Left cardiac atrium (tissue), 4 donors: ENCODE data around the gene ZNF608. TPM values are rescaled to one million over a fixed set of nuclear protein-coding genes. Genes with fewer than 3 reads are reported as not detected.

Experiments used
- ATAC-seq, 2 donors: fragments of 200-7000 bp; cut with Tn5 transposase; one replicate each; pipeline ENCODE4 v1.9.1; 2020; ENCODE audit warnings: mild to moderate bottlenecking in 2 of 2, moderate library complexity in 2 of 2
- DNase-seq: peaks from one replicate; pipeline ENCODE4 v3.0.0-alpha.2; 2020
- intact Hi-C, 2 donors: fragments of 100-400 bp; cut with DNase I; formaldehyde crosslinking; loops; one replicate each; pipeline versions ENCODE4 v1.14.1 to v1.15.1; 2022 to 2023
- total RNA-seq, 2 donors: library from RNA; stranded (reverse); fragmentation: NEBNext Ultra II Directional; extraction: Animal tissue kit (Norgen Biotek cat#: 25700); gene quantifications; one replicate each; pipeline ENCODE4 v1.2.1, GENCODE V29; 2021
- donor health status: DM: no; HTN: yes; CAD: no.
- donor health status: DM: no; HTN: yes; CAD: no; lungs with severe emphysema.
- donor health status: DM: yes; HTN: yes; CAD: no.
- donor health status: Dilated cardiomyopathy.

Gene ZNF608
- total RNA-seq, 2 donors from 2014 or later, result 21.8 to 28.0 TPM

GRCh38 chr5:124703995-124704394, 42.4 kb downstream of the ZNF608 start:
- intact Hi-C loops, result no loop called here
- ATAC-seq, result no peak

DNA sequence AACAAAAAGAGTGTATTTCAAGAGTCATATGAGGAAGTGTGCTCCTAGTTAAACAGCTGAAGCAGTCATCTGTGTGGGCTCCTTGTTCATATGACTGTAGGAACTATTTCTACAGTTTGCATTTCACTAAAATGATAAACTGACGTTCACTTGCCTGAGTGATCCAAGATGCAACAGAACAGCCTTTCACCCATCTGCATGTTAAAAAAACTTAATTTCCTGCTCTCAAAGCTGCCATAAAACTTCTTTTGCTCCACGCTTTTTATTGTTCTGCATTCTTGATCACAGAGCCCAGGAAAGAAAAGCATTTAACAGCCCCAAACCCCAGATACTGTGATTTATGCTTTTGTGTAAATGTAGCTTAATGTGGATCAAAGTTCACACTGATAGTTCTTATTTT, 43.9 kb downstream of the ZNF608 start:
- ATAC-seq, result no peak
- intact Hi-C loops, result no loop called here
- DNase-seq, result no peak

More at GRCh38 chr5:124703995-124704394, 42.4 kb downstream of the ZNF608 start:
- DNase-seq, result no peak

DNA sequence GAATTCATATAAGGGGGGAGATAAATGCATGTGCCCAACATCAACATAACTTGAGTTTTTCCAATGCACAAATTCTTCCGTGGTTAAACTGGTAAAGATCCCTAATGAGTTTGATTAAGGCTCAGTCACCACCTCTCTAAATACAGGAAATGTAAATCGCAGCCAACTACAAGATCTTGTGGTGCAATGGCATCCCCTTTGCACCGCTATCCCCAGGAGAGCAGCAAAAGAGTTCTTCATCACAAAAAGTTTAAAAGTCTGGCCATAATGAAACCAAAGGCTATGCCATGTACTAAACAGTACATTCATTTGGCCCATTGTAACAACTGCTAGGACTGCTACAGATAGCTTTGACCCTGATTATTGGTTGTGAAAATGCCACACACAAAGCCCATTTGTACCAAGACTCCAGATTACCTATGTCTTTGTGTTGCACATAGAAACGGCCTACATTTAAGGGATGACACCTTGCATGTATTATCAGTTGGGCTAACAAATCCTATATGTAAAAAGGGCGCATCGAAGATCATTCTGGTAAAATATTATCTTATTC, 44.5 kb downstream of the ZNF608 start:
- ATAC-seq, result no peak
- intact Hi-C loops, result no loop called here
- no peak for DNase-seq

DNA sequence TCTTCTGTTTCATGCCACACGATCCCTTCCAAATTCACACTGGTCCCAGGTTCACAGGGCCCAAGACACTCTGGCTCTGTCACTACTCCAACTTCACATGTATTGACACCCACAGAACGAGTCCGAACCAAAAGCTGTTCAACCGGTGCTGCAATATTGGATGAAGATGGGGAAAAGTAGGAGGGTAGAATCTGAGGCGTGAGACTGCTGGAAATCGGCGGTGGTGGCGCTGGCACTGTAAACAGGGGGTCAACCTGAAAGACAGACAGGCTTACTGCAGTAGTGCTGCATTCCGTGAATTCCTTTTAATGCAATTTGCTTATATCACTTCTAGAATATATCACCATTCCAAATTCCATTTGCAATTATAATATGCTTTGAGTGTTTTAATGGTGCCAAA, 45.4 kb downstream of the ZNF608 start:
- ATAC-seq, result no peak
- intact Hi-C loops, result no loop called here
- no peak for DNase-seq

- intact Hi-C loops, result no loop called here
- no peak for DNase-seq
- no peak for ATAC-seq
These were observed 46.1 kb downstream of the ZNF608 start for GRCh38 chr5:124700333-124700732.

DNA sequence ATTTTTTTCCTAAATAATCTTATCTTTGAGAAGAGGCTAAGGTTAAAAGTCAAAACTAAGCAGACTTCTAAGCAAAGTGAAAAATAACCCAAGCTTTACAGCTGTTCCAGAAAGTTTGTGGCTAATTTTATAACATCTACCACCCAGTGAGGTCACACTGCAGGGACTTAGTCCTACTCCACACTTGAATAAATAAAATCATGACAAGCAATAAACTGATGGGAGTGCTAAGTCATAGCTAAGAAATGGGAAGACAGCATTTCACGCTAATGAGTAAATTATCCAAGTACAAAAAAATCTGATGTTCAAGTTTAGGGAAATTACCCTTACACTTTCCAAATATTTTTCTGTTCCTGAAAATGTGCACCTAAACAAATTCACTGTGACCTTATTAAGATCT, 47.7 kb downstream of the ZNF608 start:
- intact Hi-C loops, result no loop called here
- peak in 1 of 2 donors; percentile 59 for ATAC-seq
- no peak for DNase-seq

DNA sequence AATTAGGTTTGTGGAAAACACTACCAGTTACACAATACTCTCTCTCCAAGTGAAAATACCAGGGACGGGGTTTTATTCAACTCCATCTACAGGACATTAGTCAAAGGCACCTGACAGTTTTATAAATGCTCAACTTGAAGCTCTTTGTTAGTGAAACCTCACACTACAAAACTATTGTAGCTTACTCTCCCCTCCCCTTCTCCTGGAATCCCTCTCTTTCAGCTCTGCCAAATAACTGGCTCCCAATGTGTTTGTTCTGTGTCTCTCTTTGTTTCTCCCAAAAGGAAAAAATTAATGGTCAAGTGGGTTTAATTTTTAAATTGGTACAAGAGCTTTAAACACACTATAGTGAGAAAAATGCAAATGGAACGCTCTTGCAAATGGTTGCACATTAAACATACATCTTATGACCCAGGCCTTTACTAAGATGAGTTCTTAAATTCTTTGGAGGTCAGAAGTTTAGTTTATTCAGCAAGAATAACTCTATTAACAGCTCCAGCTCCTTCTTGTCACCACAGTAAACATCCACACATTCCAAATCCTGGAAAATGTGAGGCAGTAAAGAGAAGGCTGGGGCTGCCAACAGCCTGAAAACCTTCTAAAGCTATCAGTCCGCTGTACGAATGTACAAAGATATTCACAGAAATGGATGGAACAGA, 48.4 kb downstream of the ZNF608 start:
- DNase-seq (no peak), ATAC-seq (peak; percentile 64 to 75)
- intact Hi-C loops, result no loop called here

GRCh38 chr5:124697501-124697900, 48.9 kb downstream of the ZNF608 start:
- ATAC-seq, result peak in 1 of 2 donors; percentile 22
- intact Hi-C loops, result no loop called here
- DNase-seq, result no peak

DNA sequence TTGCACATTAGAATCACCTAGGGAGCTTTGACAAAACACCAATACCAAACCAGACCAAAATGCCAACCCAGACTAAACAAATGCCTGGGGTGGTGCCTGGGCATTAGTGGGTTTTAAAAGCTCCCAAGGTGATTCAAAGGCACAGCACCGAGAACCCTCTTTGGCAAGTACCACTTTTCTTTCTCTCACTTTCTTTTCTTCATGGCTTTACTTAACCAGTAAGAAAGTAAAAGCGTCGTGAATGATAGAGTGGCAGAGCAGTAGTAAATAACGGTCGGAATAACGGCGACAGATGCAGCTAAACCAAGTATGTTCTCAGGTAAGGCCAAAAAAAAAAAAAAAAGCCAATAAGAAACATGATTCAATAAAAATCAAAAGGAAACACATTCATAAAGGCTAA, 49.5 kb downstream of the ZNF608 start:
- no peak for ATAC-seq
- DNase-seq, result no peak
- intact Hi-C loops, result no loop called here
